B cell (primary cell): ENCODE data around the gene BTK. TPM values are rescaled to one million over a fixed set of nuclear protein-coding genes. Genes with fewer than 3 reads are reported as not detected.

Experiments
- ATAC-seq: fragments of 200-7000 bp; cut with Tn5 transposase; one replicate; pipeline ENCODE4 v1.10.0; 2021; ENCODE audit warnings: low read depth, mild to moderate bottlenecking, moderate number of reproducible peaks, moderate library complexity
- CTCF ChIA-PET: fragments of 350-600 bp; sonication (Branson Sonifier 250); formaldehyde crosslinking; loops from one replicate; lab custom pipeline; 2021; ENCODE audit warnings: antibody characterized with exemption, inconsistent platforms; lab: Charles Lee
- POLR2A ChIA-PET: fragments of 350-600 bp; sonication (Branson Sonifier 250); formaldehyde crosslinking; loops from one replicate; lab custom pipeline; 2021; ENCODE audit warnings: antibody characterized with exemption; lab: Charles Lee
- DNase-seq: peaks from one replicate; pipeline ENCODE4 v3.0.0; 2013
- H2AFZ ChIP-seq: 2 replicates; pipeline ENCODE4 v1.6.1; 2012; ENCODE audit warnings: mild to moderate bottlenecking, low read depth, low read length; ENCODE audit not compliant: insufficient read depth, poor library complexity, severe bottlenecking
- H3K27ac ChIP-seq, 2 donors: 1 replicate in 1 of 2; 2 replicates in 1 of 2; pipeline ENCODE4 v1.5.1; 2012 to 2013; ENCODE audit warnings: low read length in 2 of 2, mild to moderate bottlenecking in 2 of 2, moderate library complexity in 1 of 2
- H3K27me3 ChIP-seq, 4 experiments: fragments of 200-600 bp in 1 of 4; sonication (generic) in 1 of 4; replicated peaks in 1 of 4; 1 replicate in 2 of 4; 2 replicates in 2 of 4; pipeline versions ENCODE4 v1.6.1 to v1.7.0; 2013 to 2016; ENCODE audit warnings: low read length in 3 of 4, mild to moderate bottlenecking in 2 of 4, mixed read lengths in 1 of 4, moderate library complexity in 1 of 4; ENCODE audit not compliant: insufficient read depth in 4 of 4, control insufficient read depth in 3 of 4; ENCODE audit errors: control extremely low read depth in 1 of 4
- H3K36me3 ChIP-seq, 2 experiments: replicated peaks in 1 of 2; 1 replicate in 1 of 2; 2 replicates in 1 of 2; pipeline versions ENCODE4 v1.6.1 to v1.7.1; 2013; ENCODE audit warnings: low read length in 1 of 2; ENCODE audit not compliant: insufficient read depth in 2 of 2, control insufficient read depth in 1 of 2; ENCODE audit errors: control extremely low read depth in 1 of 2, extremely low read depth in 1 of 2
- H3K4me1 ChIP-seq, 2 donors: fragments of 200-600 bp in 1 of 2; sonication (generic) in 1 of 2; 1 replicate in 1 of 2; 2 replicates in 1 of 2; pipeline versions ENCODE4 v1.5.1 to v1.6.1; 2013 to 2017; ENCODE audit warnings: low read length in 2 of 2; ENCODE audit not compliant: control insufficient read depth in 2 of 2, insufficient read depth in 2 of 2
- H3K4me2 ChIP-seq: replicated peaks from 2 replicates; pipeline ENCODE3; 2012; ENCODE audit warnings: mild to moderate bottlenecking, low read depth, low read length; ENCODE audit not compliant: poor library complexity, severe bottlenecking
- H3K4me3 ChIP-seq, 5 experiments: fragments of 200-600 bp in 1 of 5; sonication (generic) in 1 of 5; 1 replicate in 3 of 5; 2 replicates in 2 of 5; pipeline versions ENCODE4 v1.5.1 to v1.7.0; 2011 to 2016; ENCODE audit warnings: low read length in 4 of 5, mild to moderate bottlenecking in 4 of 5, low read depth in 2 of 5, control low read depth in 1 of 5, moderate library complexity in 1 of 5; ENCODE audit not compliant: insufficient read depth in 1 of 5; ENCODE audit errors: control extremely low read depth in 1 of 5, extremely low read depth in 1 of 5
- H3K79me2 ChIP-seq: fragments of 200-600 bp; sonication (generic); one replicate; pipeline ENCODE4 v1.6.0; 2016; ENCODE audit warnings: low read length; ENCODE audit not compliant: control insufficient read depth, insufficient read depth
- H3K9ac ChIP-seq: fragments of 200-600 bp; sonication (generic); 2 replicates; pipeline ENCODE4 v1.6.1; 2017; ENCODE audit warnings: mild to moderate bottlenecking, low read length, moderate library complexity
- H3K9me3 ChIP-seq, 3 donors: one replicate each; pipeline versions ENCODE4 v1.6.1 to v1.7.1; 2013; ENCODE audit warnings: low read length in 2 of 3; ENCODE audit not compliant: control insufficient read depth in 2 of 3, insufficient read depth in 1 of 3; ENCODE audit errors: control extremely low read depth in 1 of 3
- H4K20me1 ChIP-seq: 2 replicates; pipeline ENCODE4 v1.6.0; 2012; ENCODE audit warnings: mild to moderate bottlenecking, low read length; ENCODE audit not compliant: insufficient read depth, control insufficient read depth, poor library complexity, severe bottlenecking
- H3K27ac Mint-ChIP-seq: one replicate; pipeline ENCODE4 v1.8.0; 2021; ENCODE audit warnings: mixed read lengths
- H3K27me3 Mint-ChIP-seq: one replicate; pipeline ENCODE4 v1.8.0; 2021; ENCODE audit warnings: mixed read lengths
- H3K4me1 Mint-ChIP-seq: one replicate; pipeline ENCODE4 v1.8.0; 2021; ENCODE audit warnings: mixed read lengths
- H3K4me3 Mint-ChIP-seq: one replicate; pipeline ENCODE4 v1.8.0; 2021; ENCODE audit warnings: mixed read lengths
- H3K9me3 Mint-ChIP-seq: one replicate; pipeline ENCODE4 v1.8.0; 2022; ENCODE audit warnings: mixed read lengths; ENCODE audit not compliant: insufficient read depth
- CTCF ChIP-seq: fragments of 200-600 bp; IDR thresholded peaks from one replicate; pipeline ENCODE4 v1.8.0; 2022; ENCODE audit warnings: antibody characterized with exemption, mild to moderate bottlenecking
- EZH2 ChIP-seq: IDR thresholded peaks from 2 replicates; pipeline ENCODE4 v1.6.1; 2012; ENCODE audit warnings: borderline replicate concordance, low read depth, mild to moderate bottlenecking, moderate library complexity, low read length; ENCODE audit not compliant: insufficient read depth, poor library complexity, severe bottlenecking
- WGBS: methylation state at CpG from one replicate; pipeline ENCODE4 v1.1.5; 2013; ENCODE audit warnings: missing lambda C conversion rate; ENCODE audit not compliant: insufficient coverage; 5-methylcytosine and 5-hydroxymethylcytosine counted together
- intact Hi-C: fragments of 100-400 bp; cut with micrococcal nuclease; formaldehyde crosslinking; loops from one replicate; pipeline ENCODE4 v1.10.0; 2022
- polyA plus RNA-seq: library from polyadenylated mRNA; depleted of rRNA; stranded (reverse); fragments of >200 nt; gene quantifications from 2 replicates; pipeline ENCODE4 v1.2.3, GENCODE V29; 2012
- total RNA-seq, 2 donors: library from RNA; stranded (reverse); fragments of 120-200 nt in 1 of 2; gene quantifications; 1 replicate in 1 of 2; 2 replicates in 1 of 2; pipeline versions ENCODE4 v1.2.3 to v1.2.4, GENCODE V29; 2013 to 2022

BTK gene
- total and polyA plus RNA-seq, 2 donors (not counting 1 experiment from before 2014, with no cell fraction given), result 166 to 235 TPM

GRCh38 chrX:101415180-101416145 lies 29.5 kb upstream of the BTK start:
- H3K4me1 ChIP-seq, result peaks cover 33 to 38% of the 10 kb centered on the region in 2 donors
- peaks cover 27% of the 10 kb centered on the region for H3K79me2 ChIP-seq
- no peaks in the 10 kb centered on the region for H3K9me3 Mint-ChIP-seq
- peak overlapping the region; percentile 59 for H3K4me3 Mint-ChIP-seq
- peak overlapping the region; percentile 84 for H3K27ac Mint-ChIP-seq
- ChIA-PET POLR2A (no interaction called here), CTCF (interaction anchor here (0.6 to 2.9 kb wide), 14 partner anchors 11 to 668 kb away, joined by 3 to 17 read pairs (median 3); partner anchors contain the start of genes BTK and ZMAT1)
- H3K9ac ChIP-seq, result no peak overlapping the region
- no peaks in the 10 kb centered on the region for H3K27me3 ChIP-seq
- no peaks in the 10 kb centered on the region for H3K27me3 Mint-ChIP-seq
- TF ChIP-seq CTCF (peak; percentile 72), EZH2 (no peak)
- H3K4me2 ChIP-seq, result peak overlapping the region; percentile 31
- peak overlapping the region; percentile 59 to 71 for H3K27ac ChIP-seq
- intact Hi-C loops, result loop anchor here (1.0 to 10.0 kb wide), 6 partner anchors 128 to 669 kb away; no protein-coding TSS in a partner anchor
- H3K9me3 ChIP-seq, result no peaks in the 10 kb centered on the region
- WGBS, result no CpG with 5 or more reads among the region's 12 CpGs
- H3K4me3 ChIP-seq, result no peak overlapping the region
- DNase-seq (peak; percentile 78), ATAC-seq (peak; percentile 58)
- H3K4me1 Mint-ChIP-seq, result peaks cover 55% of the 10 kb centered on the region
- no peaks in the 10 kb centered on the region for H4K20me1 ChIP-seq
- peaks cover 2 to 16% of the 10 kb centered on the region in 2 experiments for H3K36me3 ChIP-seq
- H2AFZ ChIP-seq, result peak overlapping the region; percentile 36

- no peaks in the 10 kb centered on the region for H3K9me3 Mint-ChIP-seq
- Histone ChIP-seq H3K27ac (peak overlapping the region; percentile 27 to 63), H3K79me2 (peaks cover 50% of the 10 kb centered on the region), H2AFZ (no peak overlapping the region), H3K4me2 (peak overlapping the region; percentile 6), H3K27me3 (no peaks in the 10 kb centered on the region), H3K4me3 (no peak overlapping the region), H4K20me1 (no peaks in the 10 kb centered on the region), H3K9ac (no peak overlapping the region), H3K9me3 (no peaks in the 10 kb centered on the region), H3K36me3 (peaks cover 2 to 16% of the 10 kb centered on the region in 2 experiments), H3K4me1 (peaks cover 36 to 42% of the 10 kb centered on the region in 2 donors)
- intact Hi-C loops, result loop anchor here (10.0 kb wide), 1 partner anchor 673 kb away; no protein-coding TSS in a partner anchor
- no peaks in the 10 kb centered on the region for H3K27me3 Mint-ChIP-seq
- peaks cover 51% of the 10 kb centered on the region for H3K4me1 Mint-ChIP-seq
- DNase-seq (peak; percentile 43), ATAC-seq (no peak)
- POLR2A ChIA-PET, result no interaction called here
- H3K4me3 Mint-ChIP-seq, result no peak overlapping the region
- CTCF ChIA-PET, result no interaction called here
- TF ChIP-seq EZH2 (no peak), CTCF (no peak)
- peak overlapping the region; percentile 78 for H3K27ac Mint-ChIP-seq
- WGBS, result 77% methylated on average over 5 of the region's 10 CpGs
These were observed 26.0 kb upstream of the BTK start for GRCh38 chrX:101411984-101412383.
